ENCODE results near the gene MYO1B.

MYO1B gene

GRCh38 chr2:191327484-191327883 lies 82.3 kb downstream of the MYO1B start:
- DNase-seq, result no peak

DNA sequence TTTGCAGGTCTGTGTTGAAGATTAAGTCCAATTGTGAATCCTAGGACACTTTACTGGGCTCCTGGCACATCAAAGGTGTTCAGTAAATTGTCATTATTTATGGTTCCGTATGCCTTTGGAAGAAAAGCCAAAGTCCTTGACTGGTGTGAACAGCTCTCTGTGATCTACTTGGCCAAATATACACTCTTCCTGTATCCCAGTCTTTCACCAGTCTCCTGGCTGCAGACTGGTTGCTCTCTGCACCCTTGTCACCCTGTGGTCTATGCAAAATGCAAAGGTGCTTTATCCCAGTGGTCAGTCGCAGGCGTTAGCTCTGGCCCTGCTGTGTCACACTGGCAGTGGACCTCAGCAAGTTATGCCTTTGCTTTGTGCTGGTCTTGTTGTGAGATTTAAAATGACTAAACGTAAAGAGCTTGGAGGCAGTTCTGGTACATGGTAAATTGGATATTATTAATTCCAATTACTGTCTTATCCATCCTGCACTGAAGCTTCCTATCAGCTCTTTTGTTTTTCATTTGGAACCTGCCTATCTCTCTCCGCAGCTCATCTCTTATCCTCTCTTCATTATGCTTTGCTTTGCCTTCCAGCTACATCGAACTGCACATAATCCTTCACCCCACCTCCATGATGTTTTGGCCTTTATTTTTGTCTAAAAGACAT lies 83.1 kb downstream of the MYO1B start:
- no peak for DNase-seq

DNA sequence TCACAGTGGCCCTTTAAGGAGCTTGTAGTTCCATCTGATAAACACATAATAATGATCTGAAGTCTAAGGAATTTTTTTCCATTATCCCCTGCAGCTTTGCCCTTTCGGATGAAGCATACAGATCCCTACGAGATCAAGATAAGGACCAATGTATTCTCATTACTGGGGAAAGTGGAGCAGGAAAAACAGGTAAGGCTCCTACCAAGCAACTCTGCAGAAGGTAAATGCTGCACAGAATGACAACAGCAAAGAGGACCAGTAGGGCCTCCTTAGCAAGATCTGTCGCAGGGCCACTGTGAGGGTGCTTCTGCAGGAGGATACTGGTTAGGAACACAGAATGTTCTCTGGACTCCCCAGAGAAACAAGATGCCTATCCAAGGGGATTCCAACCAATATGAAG lies 84.6 kb downstream of the MYO1B start:
- peak; percentile 65 for DNase-seq

DNA sequence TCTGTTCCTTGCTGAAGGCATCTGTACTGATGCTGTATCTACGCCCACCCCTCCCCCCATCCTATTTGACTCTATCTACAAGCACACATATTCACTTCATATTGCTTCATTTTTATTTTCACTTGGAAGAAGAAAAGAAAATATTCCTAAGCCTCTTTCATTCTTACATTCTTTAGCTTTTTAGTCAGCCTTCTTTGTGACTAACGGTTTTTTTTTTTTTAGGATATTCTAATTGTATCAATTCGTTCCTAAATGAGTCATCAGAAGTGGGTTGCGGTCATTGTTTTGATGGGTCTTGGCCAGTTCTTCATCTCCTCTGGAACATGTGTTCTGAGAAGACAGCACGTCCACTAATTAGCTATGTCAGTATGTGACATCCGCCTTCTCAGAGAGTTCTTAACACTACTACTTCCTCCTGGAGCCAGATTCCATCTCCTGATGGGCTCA lies 88.7 kb downstream of the MYO1B start:
- DNase-seq, result no peak

DNA sequence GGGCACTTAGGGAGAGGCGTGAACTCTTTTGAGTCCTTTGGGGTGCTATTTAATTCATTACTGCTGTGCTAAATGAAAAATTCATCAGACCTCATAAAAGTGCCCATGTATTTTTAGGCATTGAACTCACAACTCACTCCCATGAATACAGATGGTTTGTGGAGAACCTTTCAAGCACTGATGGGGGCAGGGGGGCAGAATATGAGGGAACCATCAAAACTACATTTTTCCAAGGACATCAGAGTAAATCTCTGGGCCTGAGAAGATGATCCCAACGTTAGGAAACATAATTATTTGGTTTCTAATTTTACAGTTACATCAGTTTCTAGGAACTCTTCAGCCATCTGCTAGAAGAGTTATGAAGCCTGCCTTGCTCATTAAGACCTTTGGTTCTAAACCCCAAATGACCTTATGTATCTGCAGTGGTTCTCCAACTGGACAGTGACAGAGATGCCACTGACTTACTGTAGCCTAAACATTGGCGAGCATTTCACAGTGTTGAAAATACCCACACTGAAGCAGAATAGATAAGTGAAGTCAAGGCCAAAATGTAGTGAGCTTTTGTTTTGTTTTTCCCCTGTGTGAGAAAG lies 90.8 kb downstream of the MYO1B start:
- no peak for DNase-seq

- DNase-seq, result no peak
Observed at GRCh38 chr2:191341436-191341835, 96.2 kb downstream of the MYO1B start.

- DNase-seq, result no peak
Observed at GRCh38 chr2:191343796-191344338, 98.7 kb downstream of the MYO1B start.

GRCh38 chr2:191345788-191346187 lies 100.6 kb downstream of the MYO1B start:
- DNase-seq, result no peak

DNA sequence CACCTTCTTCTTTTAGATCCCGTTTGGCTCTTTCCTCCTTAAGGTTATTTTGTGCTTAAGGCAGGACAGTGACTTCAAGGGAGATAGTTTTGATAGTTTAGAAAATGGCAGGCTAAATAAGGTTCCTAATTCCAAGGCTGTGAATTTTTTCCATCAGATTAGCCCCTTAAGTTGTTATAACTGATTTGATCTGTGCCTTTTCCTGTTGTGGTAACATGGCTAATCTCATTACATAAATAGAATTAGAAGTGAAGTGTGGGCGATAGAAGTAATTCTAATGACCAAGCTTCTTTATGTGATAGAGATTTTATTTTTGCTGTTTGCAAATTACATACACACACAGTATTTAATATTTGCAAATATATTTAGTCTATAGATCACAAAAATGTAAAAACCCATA lies 102.0 kb downstream of the MYO1B start:
- DNase-seq, result no peak

GRCh38 chr2:191347881-191348280 lies 102.7 kb downstream of the MYO1B start:
- DNase-seq, result no peak

DNA sequence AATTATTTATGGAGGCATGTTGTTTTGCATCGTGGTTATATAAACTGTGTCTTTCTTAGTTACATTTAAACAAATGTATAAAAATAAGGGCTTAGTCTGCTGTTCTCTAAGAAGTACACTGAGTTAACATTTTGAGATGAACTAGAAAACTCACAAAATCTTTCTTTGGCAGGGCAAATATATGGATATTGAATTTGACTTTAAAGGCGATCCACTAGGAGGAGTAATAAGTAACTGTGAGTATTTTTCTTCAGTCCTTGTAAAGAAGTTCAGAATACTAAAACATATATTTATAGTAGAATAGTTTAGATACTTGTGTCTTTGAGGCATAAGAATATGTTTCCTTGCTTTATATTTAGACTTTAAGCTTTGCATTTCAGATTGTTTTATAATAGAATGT lies 104.8 kb downstream of the MYO1B start:
- DNase-seq, result no peak

DNA sequence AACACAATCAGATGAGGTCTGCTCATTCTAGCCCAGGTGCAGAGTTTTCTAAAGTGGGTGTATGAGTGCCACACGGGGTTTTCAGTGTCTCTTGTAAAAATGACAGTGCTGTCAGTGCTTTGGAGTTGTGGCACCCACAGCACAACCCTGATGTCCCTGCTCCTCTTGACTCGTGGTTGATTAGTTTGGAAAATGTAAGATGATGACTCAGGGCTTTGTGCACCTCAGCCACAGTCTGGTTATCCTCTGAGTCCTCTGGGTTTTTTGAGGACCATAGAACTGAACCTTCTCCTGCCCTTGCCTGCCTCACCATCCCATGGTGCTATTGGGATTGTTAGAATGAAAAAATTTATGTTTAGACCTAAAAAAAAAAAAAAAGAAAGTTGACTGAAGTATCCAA lies 105.6 kb downstream of the MYO1B start:
- no peak for DNase-seq

DNA sequence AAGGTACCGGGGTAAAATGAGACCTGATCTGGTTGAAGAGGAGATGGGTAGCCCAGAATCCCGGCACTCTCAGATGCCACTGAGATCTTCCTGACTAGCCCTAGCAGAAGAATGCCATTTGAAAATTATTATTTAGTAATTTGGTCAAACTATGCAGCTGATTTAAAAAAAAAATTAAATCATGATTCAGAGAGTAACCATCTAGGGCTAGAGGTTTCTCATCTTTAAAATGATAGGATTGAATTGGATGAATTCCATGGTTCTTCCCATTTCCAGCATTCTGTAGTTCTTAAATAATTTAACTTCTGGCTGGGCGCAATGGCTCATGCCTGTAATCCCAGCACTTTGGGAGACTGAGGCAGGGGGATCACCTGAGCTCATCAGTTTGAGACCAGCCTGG lies 106.1 kb downstream of the MYO1B start:
- DNase-seq, result no peak

DNA sequence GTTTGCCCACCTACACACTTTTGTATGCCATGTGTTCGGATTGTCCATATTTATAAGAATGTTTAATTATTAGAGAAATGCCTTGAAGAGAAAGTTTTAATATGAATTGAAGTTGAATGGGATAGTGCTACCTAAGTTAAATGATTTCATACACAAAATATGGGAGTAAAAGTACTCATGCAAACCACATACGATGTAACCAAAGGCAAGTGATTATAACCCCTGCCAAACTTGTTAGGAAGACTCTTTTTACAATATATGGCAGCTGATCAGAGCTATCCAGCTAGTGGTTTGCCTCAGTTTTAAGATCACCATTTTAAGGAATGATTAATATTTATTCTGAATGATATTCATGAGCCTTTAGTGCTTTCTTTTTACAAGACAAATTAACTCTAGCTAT lies 106.7 kb downstream of the MYO1B start:
- no peak for DNase-seq

DNA sequence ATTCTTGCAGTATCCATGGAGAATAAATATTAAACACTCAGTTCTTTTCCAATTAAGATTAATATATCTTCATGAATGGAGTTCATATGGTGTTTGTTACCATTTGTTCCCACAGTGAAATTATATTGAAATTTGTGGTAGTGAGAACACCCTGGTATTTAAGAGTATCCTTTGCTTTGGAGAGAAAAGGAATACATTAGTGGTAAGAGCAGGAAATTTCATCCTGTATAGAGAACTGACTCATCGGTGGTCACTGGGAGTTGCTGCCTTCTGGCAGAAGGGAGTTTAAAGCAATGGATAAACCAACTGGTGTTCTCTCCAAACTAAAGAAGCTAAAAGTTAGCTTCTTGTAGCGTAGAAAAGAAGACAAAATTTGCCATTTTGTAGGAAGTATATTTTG lies 107.3 kb downstream of the MYO1B start:
- no peak for DNase-seq

GRCh38 chr2:191355170-191355758 lies 110.1 kb downstream of the MYO1B start:
- no peak for DNase-seq

- no peak for DNase-seq
Observed at GRCh38 chr2:191357678-191358077, 112.5 kb downstream of the MYO1B start.

DNA sequence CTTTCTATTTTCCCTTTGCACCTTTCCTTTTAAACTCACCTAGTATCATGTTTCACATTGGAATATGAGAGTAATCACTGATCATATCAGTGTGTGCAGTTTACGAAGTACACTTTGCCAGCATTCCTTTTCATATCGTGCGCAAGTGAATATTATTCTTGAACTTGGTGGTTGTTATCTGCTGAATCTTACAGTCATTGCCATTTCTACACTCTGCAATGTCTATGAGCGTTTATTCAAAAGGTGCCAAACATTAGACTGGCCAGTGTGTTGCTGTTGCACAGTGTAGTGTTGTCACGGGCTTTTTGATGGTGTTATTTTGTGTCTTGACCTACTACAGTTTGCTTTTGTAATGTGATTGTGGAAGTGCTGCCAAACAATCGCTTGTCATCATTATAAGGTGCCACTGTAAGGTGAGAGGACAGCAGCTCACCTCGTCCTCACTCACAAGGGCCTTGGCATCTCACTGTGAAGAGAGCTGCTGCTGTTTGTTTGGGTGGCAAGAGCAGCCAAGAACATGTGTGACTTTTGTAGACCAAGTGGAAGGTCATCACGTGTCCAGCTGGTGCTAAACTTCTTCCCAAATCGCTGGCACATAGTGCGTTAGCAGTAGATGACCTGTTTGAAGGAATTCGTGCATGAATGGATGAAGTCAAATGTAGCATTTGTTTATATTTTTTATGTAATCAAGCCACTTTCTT lies 113.3 kb downstream of the MYO1B start:
- no peak for DNase-seq

DNA sequence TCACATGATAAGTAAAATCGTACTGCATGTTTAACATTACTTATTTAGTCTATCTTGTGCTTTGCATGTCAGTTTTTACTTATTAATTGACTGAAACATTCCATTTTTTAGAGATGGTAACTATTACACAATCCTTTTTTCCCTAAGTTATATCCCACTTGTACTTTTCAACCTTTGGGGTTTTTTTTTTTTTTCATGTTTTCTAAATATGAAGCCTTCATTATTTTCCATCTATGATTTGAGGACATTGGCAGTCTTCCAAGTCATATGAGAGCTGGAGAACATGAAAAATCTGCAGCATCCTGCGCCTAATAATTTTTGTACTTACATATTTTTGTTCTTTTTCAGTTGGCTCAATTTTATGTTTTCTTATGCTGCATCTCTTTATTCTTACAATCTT lies 113.9 kb downstream of the MYO1B start:
- DNase-seq, result no peak

DNA sequence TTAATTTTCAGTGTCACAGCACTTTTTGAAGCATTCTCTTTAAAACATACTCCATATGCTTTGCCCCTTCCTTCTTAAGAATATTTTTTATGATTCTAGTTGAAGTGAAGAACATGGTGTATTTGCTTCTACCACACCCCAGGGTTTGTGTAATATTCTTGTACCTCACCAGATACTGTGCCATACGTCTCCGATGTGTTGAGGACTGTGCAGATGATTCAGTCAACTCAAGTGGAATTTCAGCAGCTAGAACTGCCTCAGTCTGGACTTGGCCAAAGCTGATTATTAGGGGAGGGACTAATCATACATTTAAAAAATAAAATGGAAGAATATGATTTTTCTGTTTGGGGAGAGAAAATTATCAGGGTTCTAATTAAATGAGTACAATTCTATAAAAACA lies 115.7 kb downstream of the MYO1B start:
- DNase-seq, result no peak

DNA sequence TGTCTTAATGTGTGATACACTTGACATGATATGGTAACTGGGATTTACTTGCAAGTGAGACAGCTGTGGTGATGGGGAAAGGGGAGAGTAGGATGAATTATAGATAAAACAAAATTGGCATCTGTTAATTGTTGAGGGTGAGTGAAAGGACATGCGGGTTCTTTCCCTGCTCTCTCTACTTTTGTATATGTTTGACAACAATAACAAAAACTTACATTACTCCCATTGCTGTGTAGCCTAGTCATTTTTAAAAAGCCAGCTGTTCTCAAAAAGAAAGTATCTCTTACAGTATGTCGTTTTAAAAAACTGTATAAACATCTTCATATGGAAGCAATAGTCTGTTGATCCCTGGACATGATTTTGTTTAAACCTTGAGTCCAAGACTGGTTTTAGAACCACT lies 117.6 kb downstream of the MYO1B start:
- DNase-seq, result no peak

GRCh38 chr2:191363267-191363666 lies 118.1 kb downstream of the MYO1B start:
- DNase-seq, result no peak

GRCh38 chr2:191365089-191365488 lies 119.9 kb downstream of the MYO1B start:
- DNase-seq, result no peak

DNA sequence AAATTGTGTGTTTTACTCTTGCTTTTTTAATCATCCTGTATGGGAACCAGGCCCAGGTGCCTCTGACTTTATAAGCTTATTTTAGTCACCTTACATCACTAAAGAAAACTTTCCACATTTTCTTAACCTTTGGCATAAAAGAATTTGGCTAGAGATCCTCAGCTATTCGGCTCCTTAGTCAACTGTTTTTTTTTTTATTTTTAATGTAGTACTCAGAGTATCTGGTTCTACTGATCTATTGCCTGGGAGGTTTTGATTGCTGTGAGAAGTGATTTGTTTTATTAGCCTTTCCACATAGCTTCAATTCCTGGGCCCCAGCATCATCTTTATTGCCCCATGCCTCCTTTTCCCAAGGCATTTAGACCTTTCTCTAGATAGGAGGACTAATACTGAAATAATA lies 121.0 kb downstream of the MYO1B start:
- no peak for DNase-seq
